Kidney tubule cell (primary cell): Measurements from ENCODE around the gene SLC6A18.
"Not testable (repeated sequence)": the region's sequence is repeated elsewhere in the genome, so short reads cannot be mapped to it uniquely, and the experiment has no call there.

Experiments
- DNase-seq: peaks from one replicate; pipeline ENCODE4 v3.0.0-alpha.2; 2018; ENCODE audit warnings: low spot score

Gene SLC6A18

GRCh38 chr5:1256776-1257175, 31.6 kb downstream of the SLC6A18 start:
- no peak for DNase-seq

GRCh38 chr5:1257363-1257762, 32.2 kb downstream of the SLC6A18 start:
- no peak for DNase-seq

GRCh38 chr5:1257841-1258240, 32.7 kb downstream of the SLC6A18 start:
- no peak for DNase-seq

GRCh38 chr5:1259806-1260480, 34.8 kb downstream of the SLC6A18 start:
- DNase-seq = no peak

GRCh38 chr5:1261643-1262042, 36.5 kb downstream of the SLC6A18 start:
- DNase-seq = no peak

- peak; percentile 5 for DNase-seq
Observed at GRCh38 chr5:1262381-1262780, 37.2 kb downstream of the SLC6A18 start.

GRCh38 chr5:1264211-1264610, 39.0 kb downstream of the SLC6A18 start:
- DNase-seq = no peak

- no peak for DNase-seq
Observed at GRCh38 chr5:1265026-1265425, 39.8 kb downstream of the SLC6A18 start.

- no peak for DNase-seq
Observed at GRCh38 chr5:1265461-1266455, 40.6 kb downstream of the SLC6A18 start.

- DNase-seq = no peak
Observed at GRCh38 chr5:1266791-1267190, 41.6 kb downstream of the SLC6A18 start.

GRCh38 chr5:1267464-1267863, 42.3 kb downstream of the SLC6A18 start:
- DNase-seq = not testable (repeated sequence)

- DNase-seq = no peak
Observed at GRCh38 chr5:1268056-1268455, 42.9 kb downstream of the SLC6A18 start.

- DNase-seq = no peak
Observed at GRCh38 chr5:1268666-1269065, 43.5 kb downstream of the SLC6A18 start.

- no peak for DNase-seq
Observed at GRCh38 chr5:1270426-1270825, 45.2 kb downstream of the SLC6A18 start.

GRCh38 chr5:1270933-1271914, 46.0 kb downstream of the SLC6A18 start:
- no peak for DNase-seq

GRCh38 chr5:1272201-1272600, 47.0 kb downstream of the SLC6A18 start:
- DNase-seq = no peak

GRCh38 chr5:1273745-1274144, 48.6 kb downstream of the SLC6A18 start:
- DNase-seq = no peak

GRCh38 chr5:1274471-1274870, 49.3 kb downstream of the SLC6A18 start:
- no peak for DNase-seq

GRCh38 chr5:1275397-1276391, 50.5 kb downstream of the SLC6A18 start:
- DNase-seq = not testable (repeated sequence)

- DNase-seq = no peak
Observed at GRCh38 chr5:1276930-1277329, 51.7 kb downstream of the SLC6A18 start.

- DNase-seq = no peak
Observed at GRCh38 chr5:1277331-1277730, 52.1 kb downstream of the SLC6A18 start.
